DOHH2 (cell line): ENCODE data around the gene ETV6.
A peak's percentile ranks its signal among the peaks of the same experiment; 100 is the strongest.

Source experiments
- H3F3A ChIP-seq: fragments of 200-600 bp; sonication (generic), shearing (Covaris generic); 2 replicates; pipeline ENCODE4 v1.6.0; 2016; ENCODE audit warnings: antibody characterized with exemption, mild to moderate bottlenecking; ENCODE audit not compliant: control insufficient read depth, insufficient read depth
- H3K27ac ChIP-seq: fragments of 200-600 bp; sonication (generic); 2 replicates; pipeline ENCODE4 v1.5.1; 2014; ENCODE audit warnings: low read depth, mild to moderate bottlenecking, low read length, moderate library complexity
- H3K27me3 ChIP-seq: fragments of 200-600 bp; sonication (generic); 2 replicates; pipeline ENCODE4 v1.6.1; 2014; ENCODE audit warnings: mild to moderate bottlenecking, low read length, mixed read lengths; ENCODE audit not compliant: control insufficient read depth
- H3K36me3 ChIP-seq: fragments of 200-600 bp; sonication (generic); 2 replicates; pipeline ENCODE4 v1.6.1; 2014; ENCODE audit warnings: mild to moderate bottlenecking, low read length, moderate library complexity, mixed read lengths; ENCODE audit not compliant: control insufficient read depth
- H3K4me1 ChIP-seq: fragments of 200-600 bp; sonication (generic); 2 replicates; pipeline ENCODE4 v1.6.1; 2014; ENCODE audit warnings: mild to moderate bottlenecking, low read length, mixed read lengths; ENCODE audit not compliant: control insufficient read depth
- H3K4me2 ChIP-seq: fragments of 200-600 bp; sonication (generic); 2 replicates; pipeline ENCODE4 v1.6.0; 2014; ENCODE audit warnings: mild to moderate bottlenecking, low read length, moderate library complexity
- H3K4me3 ChIP-seq: fragments of 200-600 bp; sonication (generic); 2 replicates; pipeline ENCODE4 v1.5.1; 2014; ENCODE audit warnings: mild to moderate bottlenecking, low read length, mixed read lengths
- H3K79me2 ChIP-seq: fragments of 200-600 bp; sonication (generic); 2 replicates; pipeline ENCODE4 v1.6.1; 2014; ENCODE audit warnings: mild to moderate bottlenecking, low read length, mixed read lengths; ENCODE audit not compliant: control insufficient read depth
- H3K9me2 ChIP-seq: fragments of 200-600 bp; sonication (generic); replicated peaks from 2 replicates; pipeline ENCODE4 v1.6.1; 2014; ENCODE audit warnings: mild to moderate bottlenecking, low read length, mixed read lengths; ENCODE audit not compliant: control insufficient read depth
- H3K9me3 ChIP-seq: fragments of 200-600 bp; sonication (generic); 2 replicates; pipeline ENCODE4 v1.6.1; 2014; ENCODE audit warnings: antibody characterized with exemption, low read length, mixed read lengths; ENCODE audit not compliant: control insufficient read depth, insufficient read depth
- H4K20me1 ChIP-seq: fragments of 200-600 bp; sonication (generic); 2 replicates; pipeline ENCODE4 v1.6.0; 2014; ENCODE audit warnings: low read depth, mild to moderate bottlenecking, antibody characterized with exemption, low read length, moderate library complexity; ENCODE audit not compliant: control insufficient read depth, insufficient read depth
- CTCF ChIP-seq: fragments of 200-600 bp; sonication (generic); IDR thresholded peaks from one replicate; pipeline ENCODE4 v1.5.1; 2014; ENCODE audit warnings: antibody characterized with exemption, mild to moderate bottlenecking, low read depth, low read length; ENCODE audit not compliant: poor library complexity, severe bottlenecking
- EZH2phosphoT487 ChIP-seq: fragments of 200-600 bp; sonication (generic); IDR thresholded peaks from 2 replicates; pipeline ENCODE4 v1.6.1; 2017; ENCODE audit warnings: borderline replicate concordance, mild to moderate bottlenecking, antibody characterized with exemption, low read length, moderate library complexity, mixed read lengths

Gene ETV6

GRCh38 chr12:11854011-11854499 is 204.6 kb downstream of the ETV6 start:
- no peak overlapping the region for H3K4me2 ChIP-seq
- H3K4me1 ChIP-seq = peaks cover 57% of the 10 kb centered on the region

GRCh38 chr12:11855983-11856374 is 206.5 kb downstream of the ETV6 start:
- no peaks in the 10 kb centered on the region for H3K36me3 ChIP-seq

More at GRCh38 chr12:11854011-11854499, 204.6 kb downstream of the ETV6 start:
- TF ChIP-seq CTCF = no peak
- TF ChIP-seq EZH2phosphoT487 = no peak
- Histone ChIP-seq H3K9me2 (no peaks in the 10 kb centered on the region), H3K79me2 (no peaks in the 10 kb centered on the region), H3K4me3 (no peak overlapping the region), H3K36me3 (no peaks in the 10 kb centered on the region), H4K20me1 (no peaks in the 10 kb centered on the region), H3K27me3 (no peaks in the 10 kb centered on the region), H3K9me3 (no peaks in the 10 kb centered on the region), H3F3A (peaks cover 25% of the 10 kb centered on the region), H3K27ac (no peak overlapping the region)

GRCh38 chr12:11856971-11857370 is 207.5 kb downstream of the ETV6 start:
- peaks cover 25% of the 10 kb centered on the region for H3F3A ChIP-seq
- H3K27ac ChIP-seq = no peak overlapping the region
- TF ChIP-seq CTCF (no peak), EZH2phosphoT487 (no peak)
- H3K4me2 ChIP-seq = no peak overlapping the region
- H4K20me1 ChIP-seq = no peaks in the 10 kb centered on the region
- H3K36me3 ChIP-seq = no peaks in the 10 kb centered on the region
- H3K4me1 ChIP-seq = peaks cover 65% of the 10 kb centered on the region
- H3K9me3 ChIP-seq = no peaks in the 10 kb centered on the region
- no peak overlapping the region for H3K4me3 ChIP-seq
- no peaks in the 10 kb centered on the region for H3K79me2 ChIP-seq
- no peaks in the 10 kb centered on the region for H3K9me2 ChIP-seq
- no peaks in the 10 kb centered on the region for H3K27me3 ChIP-seq

More at GRCh38 chr12:11855983-11856374, 206.5 kb downstream of the ETV6 start:
- Histone ChIP-seq H3K79me2 (no peaks in the 10 kb centered on the region), H3K9me2 (no peaks in the 10 kb centered on the region), H3K9me3 (no peaks in the 10 kb centered on the region), H3K27ac (peak overlapping the region; percentile 86), H4K20me1 (no peaks in the 10 kb centered on the region), H3K4me1 (peaks cover 60% of the 10 kb centered on the region), H3K4me2 (peak overlapping the region; percentile 97), H3K4me3 (peak overlapping the region; percentile 72), H3F3A (peaks cover 25% of the 10 kb centered on the region), H3K27me3 (no peaks in the 10 kb centered on the region)
- TF ChIP-seq EZH2phosphoT487 (no peak), CTCF (no peak)
